ENCODE measurements around the gene MEX3A. TPM values are rescaled to one million over a fixed set of nuclear protein-coding genes. Genes with fewer than 3 reads are reported as not detected.

The MEX3A gene
- total RNA-seq, 6 donors from 2014 or later, result 0.26 to 2.0 (median 1.00) TPM; not detected in 1

GRCh38 chr1:156104065-156104810 is 22.0 kb upstream of the MEX3A start:
- Histone ChIP-seq H3K4me1 (peaks cover 45 to 63% (median 50%) of the 10 kb centered on the region in 4 donors), H3K4me3 (peak overlapping the region in 1 of 4 donors; percentile 27)
- WGBS, 2 donors, result 31 to 34% methylated on average over 15 of the region's 15 CpGs

GRCh38 chr1:156103521-156103947 is 21.3 kb upstream of the MEX3A start:
- peak overlapping the region; percentile 90 to 96 (median 92) for H3K27ac ChIP-seq
- TF ChIP-seq POLR2AphosphoS5 (IDR thresholded peaks at IDR 0.05) (no peak), EP300 (IDR thresholded peaks at IDR 0.05) (no peak), POLR2A (IDR thresholded peaks at IDR 0.05) (no peak)
- TF ChIP-seq, protein P1, sequence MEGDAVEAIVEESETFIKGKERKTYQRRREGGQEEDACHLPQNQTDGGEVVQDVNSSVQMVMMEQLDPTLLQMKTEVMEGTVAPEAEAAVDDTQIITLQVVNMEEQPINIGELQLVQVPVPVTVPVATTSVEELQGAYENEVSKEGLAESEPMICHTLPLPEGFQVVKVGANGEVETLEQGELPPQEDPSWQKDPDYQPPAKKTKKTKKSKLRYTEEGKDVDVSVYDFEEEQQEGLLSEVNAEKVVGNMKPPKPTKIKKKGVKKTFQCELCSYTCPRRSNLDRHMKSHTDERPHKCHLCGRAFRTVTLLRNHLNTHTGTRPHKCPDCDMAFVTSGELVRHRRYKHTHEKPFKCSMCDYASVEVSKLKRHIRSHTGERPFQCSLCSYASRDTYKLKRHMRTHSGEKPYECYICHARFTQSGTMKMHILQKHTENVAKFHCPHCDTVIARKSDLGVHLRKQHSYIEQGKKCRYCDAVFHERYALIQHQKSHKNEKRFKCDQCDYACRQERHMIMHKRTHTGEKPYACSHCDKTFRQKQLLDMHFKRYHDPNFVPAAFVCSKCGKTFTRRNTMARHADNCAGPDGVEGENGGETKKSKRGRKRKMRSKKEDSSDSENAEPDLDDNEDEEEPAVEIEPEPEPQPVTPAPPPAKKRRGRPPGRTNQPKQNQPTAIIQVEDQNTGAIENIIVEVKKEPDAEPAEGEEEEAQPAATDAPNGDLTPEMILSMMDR (IDR thresholded peaks at IDR 0.05), result no peak
- no peaks in the 10 kb centered on the region for H3K36me3 ChIP-seq
- no peaks in the 10 kb centered on the region for H3K9me3 ChIP-seq
- H3K4me1 ChIP-seq, result peaks cover 45 to 63% (median 50%) of the 10 kb centered on the region in 4 donors
- DNase-seq, result peak in 1 of 2 donors; percentile 25
- peak overlapping the region in 1 of 4 donors; percentile 27 for H3K4me3 ChIP-seq
- peak in 1 of 2 donors; percentile 9 for ATAC-seq (ENCODE audit: low FRiP score in 2 of 2)
- H3K27me3 ChIP-seq, result no peaks in the 10 kb centered on the region
- WGBS, 2 donors, result 42 to 65% methylated on average over 9 of the region's 9 CpGs

More at GRCh38 chr1:156104065-156104810, 22.0 kb upstream of the MEX3A start:
- ATAC-seq (ENCODE audit: low FRiP score in 2 of 2) (peak; percentile 81 to 88), DNase-seq (peak; percentile 82 to 83)
- Histone ChIP-seq H3K27me3 (no peaks in the 10 kb centered on the region), H3K9me3 (no peaks in the 10 kb centered on the region), H3K27ac (peak overlapping the region; percentile 90 to 96 (median 92)), H3K36me3 (no peaks in the 10 kb centered on the region)
- no peak for TF ChIP-seq EP300 (IDR thresholded peaks at IDR 0.05)
- TF ChIP-seq POLR2AphosphoS5 (IDR thresholded peaks at IDR 0.05), result peak in 1 of 2 donors; percentile 56
- TF ChIP-seq POLR2A (IDR thresholded peaks at IDR 0.05), result peak in 2 of 4 donors; percentile 11 to 24
- TF ChIP-seq, protein P1 (IDR thresholded peaks at IDR 0.05), result no peak

DNA sequence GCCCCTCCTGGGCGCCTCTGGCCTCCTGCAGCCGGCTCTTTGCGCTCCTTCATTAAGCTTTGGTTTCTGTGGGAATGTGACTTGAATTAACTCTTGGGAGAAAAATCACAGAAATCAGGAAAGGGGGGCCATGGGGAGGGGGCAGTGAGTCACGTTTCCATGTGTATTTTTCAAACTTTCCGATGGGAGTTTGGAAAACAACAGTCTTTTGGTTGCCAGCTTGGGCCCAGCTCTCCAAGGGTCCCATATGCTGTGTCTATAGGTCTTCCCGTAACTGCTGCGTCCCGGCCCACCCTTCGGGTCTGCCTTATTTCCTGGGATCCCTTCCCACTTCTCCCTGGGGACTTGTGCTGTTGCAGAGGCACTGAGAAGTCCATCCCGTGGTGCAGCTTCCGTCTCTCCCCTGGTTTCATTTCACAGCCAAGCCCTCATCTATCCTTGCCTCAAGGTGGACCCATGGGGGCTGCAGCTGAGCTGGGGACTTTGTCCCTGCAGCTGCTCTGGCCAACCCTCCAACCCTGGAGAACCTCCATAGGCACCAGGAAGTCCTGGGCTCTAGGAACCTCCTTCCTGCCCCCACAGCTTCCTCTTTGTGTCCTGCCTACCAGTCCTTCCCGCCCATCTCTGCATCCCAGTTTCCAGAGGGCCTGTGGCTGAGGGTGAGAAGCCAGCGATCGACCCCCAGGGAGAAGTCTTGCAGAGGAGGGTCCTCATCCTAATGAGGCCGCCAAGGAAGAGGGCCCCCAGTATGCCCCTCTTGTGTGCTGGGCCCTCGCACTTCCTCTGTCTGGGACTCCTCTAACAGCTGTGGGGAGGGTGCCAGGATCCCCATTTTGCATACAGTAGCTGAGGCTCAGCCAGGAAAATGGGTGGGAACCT is 20.6 kb upstream of the MEX3A start:
- TF ChIP-seq POLR2A (IDR thresholded peaks at IDR 0.05), result no peak

GRCh38 chr1:156101880-156102279 is 19.6 kb upstream of the MEX3A start:
- no peak for DNase-seq
- TF ChIP-seq POLR2A (IDR thresholded peaks at IDR 0.05), result no peak
- TF ChIP-seq, protein P1 (IDR thresholded peaks at IDR 0.05), result no peak
- no peak for TF ChIP-seq EP300 (IDR thresholded peaks at IDR 0.05)
- TF ChIP-seq POLR2AphosphoS5 (IDR thresholded peaks at IDR 0.05), result no peak
- WGBS, 2 donors, result 61 to 66% methylated on average over 5 to 6 of the region's 6 CpGs
- no peak for ATAC-seq (ENCODE audit: low FRiP score in 2 of 2)
- Histone ChIP-seq H3K4me1 (peaks cover 47 to 64% (median 50%) of the 10 kb centered on the region in 4 donors), H3K4me3 (no peak overlapping the region), H3K27ac (peak overlapping the region in 1 of 4 donors; percentile 93), H3K27me3 (no peaks in the 10 kb centered on the region), H3K9me3 (no peaks in the 10 kb centered on the region), H3K36me3 (no peaks in the 10 kb centered on the region)

More for the DNA sequence above, 20.6 kb upstream of the MEX3A start:
- WGBS, 2 donors, result 74 to 76% methylated on average over 11 to 16 of the region's 16 CpGs
- Histone ChIP-seq H3K27ac (peak overlapping the region; percentile 90 to 96 (median 92)), H3K27me3 (no peaks in the 10 kb centered on the region), H3K36me3 (no peaks in the 10 kb centered on the region), H3K4me3 (peak overlapping the region in 1 of 4 donors; percentile 27), H3K4me1 (peaks cover 45 to 63% (median 50%) of the 10 kb centered on the region in 4 donors), H3K9me3 (no peaks in the 10 kb centered on the region)
- ATAC-seq (ENCODE audit: low FRiP score in 2 of 2) (peak in 1 of 2 donors; percentile 0), DNase-seq (peak in 1 of 2 donors; percentile 43)
